MM.1S (cell line): ENCODE measurements around the gene TMEM60.

Source experiments
- DNase-seq: peaks from one replicate; pipeline ENCODE4 v3.0.0-alpha.2; 2015
- H2AFZ ChIP-seq: fragments of 300-600 bp; sonication (generic); 2 replicates; pipeline ENCODE4 v1.6.0; 2016; ENCODE audit warnings: antibody characterized with exemption, low read length
- H3F3A ChIP-seq: fragments of 300-600 bp; sonication (generic); 2 replicates; pipeline ENCODE4 v1.6.1; 2016; ENCODE audit warnings: mild to moderate bottlenecking, antibody characterized with exemption, low read length, moderate library complexity, mixed read lengths; ENCODE audit not compliant: insufficient read depth
- H3K27ac ChIP-seq: fragments of 300-600 bp; sonication (generic); 2 replicates; pipeline ENCODE4 v1.5.1; 2016; ENCODE audit warnings: mild to moderate bottlenecking, low read length
- H3K27me3 ChIP-seq: fragments of 300-600 bp; sonication (generic); replicated peaks from 2 replicates; pipeline ENCODE4 v1.6.0; 2016; ENCODE audit warnings: low read length; ENCODE audit not compliant: insufficient read depth
- H3K36me3 ChIP-seq: fragments of 300-600 bp; sonication (generic); replicated peaks from 2 replicates; pipeline ENCODE4 v1.6.1; 2016; ENCODE audit warnings: mild to moderate bottlenecking, low read length, mixed read lengths; ENCODE audit not compliant: insufficient read depth
- H3K4me1 ChIP-seq: fragments of 300-600 bp; sonication (generic); 2 replicates; pipeline ENCODE4 v1.6.1; 2016; ENCODE audit warnings: low read length, mixed read lengths
- H3K4me2 ChIP-seq: fragments of 300-600 bp; sonication (generic); 2 replicates; pipeline ENCODE4 v1.6.0; 2016; ENCODE audit warnings: low read depth, low read length
- H3K4me3 ChIP-seq: fragments of 300-600 bp; sonication (generic); 2 replicates; pipeline ENCODE4 v1.5.1; 2016; ENCODE audit warnings: low read length, mixed read lengths
- H3K79me2 ChIP-seq: fragments of 300-600 bp; sonication (generic); 2 replicates; pipeline ENCODE4 v1.6.1; 2016; ENCODE audit warnings: mixed run types, low read length, mixed read lengths
- H3K9ac ChIP-seq: fragments of 300-600 bp; sonication (generic); 2 replicates; pipeline ENCODE4 v1.6.1; 2016; ENCODE audit warnings: low read length, mixed read lengths
- H3K9me2 ChIP-seq: fragments of 300-600 bp; sonication (generic); replicated peaks from 2 replicates; pipeline ENCODE4 v1.6.1; 2016; ENCODE audit warnings: mild to moderate bottlenecking, low read length, mixed read lengths; ENCODE audit not compliant: insufficient read depth
- H3K9me3 ChIP-seq: fragments of 300-600 bp; sonication (generic); replicated peaks from 2 replicates; pipeline ENCODE4 v1.6.1; 2016; ENCODE audit warnings: mild to moderate bottlenecking, low read length, mixed read lengths; ENCODE audit not compliant: insufficient read depth
- H4K20me1 ChIP-seq: fragments of 300-600 bp; sonication (generic); 2 replicates; pipeline ENCODE4 v1.6.1; 2016; ENCODE audit warnings: mild to moderate bottlenecking, low read length, moderate library complexity, mixed read lengths; ENCODE audit not compliant: insufficient read depth
- CTCF ChIP-seq: fragments of 300-600 bp; sonication (generic); IDR thresholded peaks from 2 replicates; pipeline ENCODE4 v1.5.1; 2016; ENCODE audit warnings: antibody characterized with exemption, low read length, mixed read lengths
- EZH2 ChIP-seq: fragments of 300-600 bp; sonication (generic); optimal IDR thresholded peaks from 2 replicates; pipeline ENCODE3; 2017; ENCODE audit warnings: low read depth, mild to moderate bottlenecking, antibody characterized with exemption, low read length, mixed read lengths
- EZH2phosphoT487 ChIP-seq: fragments of 300-600 bp; sonication (generic); IDR thresholded peaks from 2 replicates; pipeline ENCODE4 v1.6.1; 2018; ENCODE audit warnings: antibody characterized with exemption, low read length

Gene TMEM60

GRCh38 chr7:77830649-77831355 is 32.6 kb upstream of the TMEM60 start:
- H3K4me1 ChIP-seq: no peaks in the 10 kb centered on the region
- no peak for TF ChIP-seq EZH2
- no peak for TF ChIP-seq EZH2phosphoT487
- TF ChIP-seq CTCF: no peak
- no peak overlapping the region for H3K27ac ChIP-seq
- H3K9ac ChIP-seq: no peak overlapping the region
- H2AFZ ChIP-seq: no peak overlapping the region
- no peaks in the 10 kb centered on the region for H3K27me3 ChIP-seq
- H3K4me2 ChIP-seq: no peak overlapping the region
- DNase-seq: no peak
- no peaks in the 10 kb centered on the region for H3K9me3 ChIP-seq
- H3K79me2 ChIP-seq: 0 out of 2 replicates have a peak, but pooled peaks cover 12% of the 10 kb centered on the region
- no peaks in the 10 kb centered on the region for H3F3A ChIP-seq
- H3K9me2 ChIP-seq: no peaks in the 10 kb centered on the region
- no peaks in the 10 kb centered on the region for H4K20me1 ChIP-seq
- H3K4me3 ChIP-seq: no peak overlapping the region
- no peaks in the 10 kb centered on the region for H3K36me3 ChIP-seq

DNA sequence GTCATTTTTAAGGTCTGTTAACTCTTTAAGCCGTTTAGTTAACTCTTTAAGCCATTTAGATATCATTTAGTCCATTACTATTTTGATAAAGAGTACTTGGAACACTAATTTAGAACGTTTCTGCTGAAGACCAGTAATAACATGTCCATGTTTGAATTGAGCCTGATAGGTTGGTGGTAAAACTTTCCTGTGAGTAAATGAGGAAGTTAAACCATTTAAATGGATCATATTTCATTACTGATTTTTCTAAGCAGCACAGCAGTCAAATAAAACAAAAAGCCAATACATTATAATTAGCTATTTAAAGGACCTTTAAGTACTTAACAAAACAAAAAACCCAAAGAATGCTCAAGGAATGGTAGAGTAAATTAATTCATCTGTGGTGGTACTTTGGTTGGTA is 29.8 kb upstream of the TMEM60 start:
- Histone ChIP-seq H3K9ac (no peak overlapping the region), H3F3A (peaks cover 4% of the 10 kb centered on the region; the same call in 1 of the 2 replicates), H3K27me3 (no peaks in the 10 kb centered on the region), H3K4me3 (no peak overlapping the region), H4K20me1 (no peaks in the 10 kb centered on the region), H2AFZ (no peak overlapping the region), H3K36me3 (no peaks in the 10 kb centered on the region), H3K79me2 (peaks cover 12% of the 10 kb centered on the region; the same call in 1 of the 2 replicates), H3K4me1 (peaks cover 9% of the 10 kb centered on the region; the same call in 1 of the 2 replicates), H3K9me2 (no peaks in the 10 kb centered on the region), H3K4me2 (no peak overlapping the region), H3K27ac (no peak overlapping the region), H3K9me3 (no peaks in the 10 kb centered on the region)
- TF ChIP-seq CTCF: no peak
- no peak for TF ChIP-seq EZH2phosphoT487
- no peak for TF ChIP-seq EZH2
- DNase-seq: no peak

- no peak for TF ChIP-seq CTCF
- no peak for TF ChIP-seq EZH2phosphoT487
- TF ChIP-seq EZH2: no peak
- DNase-seq: no peak
- H3K4me1 ChIP-seq: peaks cover 9% of the 10 kb centered on the region; the same call in 1 of the 2 replicates
- H3K27ac ChIP-seq: no peak overlapping the region
- H4K20me1 ChIP-seq: no peaks in the 10 kb centered on the region
- no peaks in the 10 kb centered on the region for H3K27me3 ChIP-seq
- no peaks in the 10 kb centered on the region for H3K36me3 ChIP-seq
- H3K9ac ChIP-seq: no peak overlapping the region
- no peaks in the 10 kb centered on the region for H3K9me2 ChIP-seq
- H3K9me3 ChIP-seq: no peaks in the 10 kb centered on the region
- peaks cover 4% of the 10 kb centered on the region; the same call in 1 of the 2 replicates for H3F3A ChIP-seq
- H3K4me3 ChIP-seq: no peak overlapping the region
- H3K79me2 ChIP-seq: peaks cover 25% of the 10 kb centered on the region
- H2AFZ ChIP-seq: no peak overlapping the region
- no peak overlapping the region for H3K4me2 ChIP-seq
Observed at GRCh38 chr7:77826300-77826699, 28.1 kb upstream of the TMEM60 start.
